ENCODE results near the gene NEK4.

DNA sequence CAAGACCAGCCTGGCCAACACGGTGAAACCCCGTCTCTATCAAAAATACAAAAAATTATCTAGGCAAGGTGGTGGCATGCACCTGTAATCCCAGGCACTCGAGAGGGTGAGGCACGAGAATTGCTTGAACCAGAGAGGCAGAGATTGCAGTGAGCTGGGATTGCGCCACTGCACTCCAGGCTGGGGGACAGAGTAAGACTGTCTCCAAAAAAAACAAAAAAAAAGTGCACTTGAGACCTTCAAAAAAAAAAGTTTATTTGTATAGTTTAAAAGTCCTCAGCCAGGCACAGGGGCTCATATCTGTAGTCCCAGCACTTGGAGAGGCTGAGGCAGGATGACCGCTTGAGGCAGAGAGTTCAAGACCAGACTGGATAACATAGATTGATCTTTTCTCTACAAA lies 87.1 kb downstream of the NEK4 start:
- TF ChIP-seq, protein P1, sequence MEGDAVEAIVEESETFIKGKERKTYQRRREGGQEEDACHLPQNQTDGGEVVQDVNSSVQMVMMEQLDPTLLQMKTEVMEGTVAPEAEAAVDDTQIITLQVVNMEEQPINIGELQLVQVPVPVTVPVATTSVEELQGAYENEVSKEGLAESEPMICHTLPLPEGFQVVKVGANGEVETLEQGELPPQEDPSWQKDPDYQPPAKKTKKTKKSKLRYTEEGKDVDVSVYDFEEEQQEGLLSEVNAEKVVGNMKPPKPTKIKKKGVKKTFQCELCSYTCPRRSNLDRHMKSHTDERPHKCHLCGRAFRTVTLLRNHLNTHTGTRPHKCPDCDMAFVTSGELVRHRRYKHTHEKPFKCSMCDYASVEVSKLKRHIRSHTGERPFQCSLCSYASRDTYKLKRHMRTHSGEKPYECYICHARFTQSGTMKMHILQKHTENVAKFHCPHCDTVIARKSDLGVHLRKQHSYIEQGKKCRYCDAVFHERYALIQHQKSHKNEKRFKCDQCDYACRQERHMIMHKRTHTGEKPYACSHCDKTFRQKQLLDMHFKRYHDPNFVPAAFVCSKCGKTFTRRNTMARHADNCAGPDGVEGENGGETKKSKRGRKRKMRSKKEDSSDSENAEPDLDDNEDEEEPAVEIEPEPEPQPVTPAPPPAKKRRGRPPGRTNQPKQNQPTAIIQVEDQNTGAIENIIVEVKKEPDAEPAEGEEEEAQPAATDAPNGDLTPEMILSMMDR (optimal IDR thresholded peaks at IDR 0.05 in 1 of 3, IDR thresholded peaks at IDR 0.05 in 1 of 3, conservative IDR thresholded peaks at IDR 0.05 in 1 of 3; ENCODE audit: extremely low read depth in 1 of 3, insufficient read depth in 2 of 3, low read length in 3 of 3) = no peak
- TF ChIP-seq EZH2 (IDR thresholded peaks at IDR 0.05; ENCODE audit: low read length) = no peak
